Amniotic epithelial cell (primary cell): ENCODE results near the gene PELO.

ENCODE experiments used
- DNase-seq: peaks from one replicate; pipeline ENCODE4 v3.0.0-alpha.2; 2010; ENCODE audit warnings: low read depth

The PELO gene

GRCh38 chr5:52772668-52773067 is 15.0 kb upstream of the PELO start:
- DNase-seq, result no peak

GRCh38 chr5:52773342-52773741 is 14.4 kb upstream of the PELO start:
- no peak for DNase-seq

- no peak for DNase-seq
These were observed 13.7 kb upstream of the PELO start for GRCh38 chr5:52774005-52774410.

- no peak for DNase-seq
These were observed 11.6 kb upstream of the PELO start for GRCh38 chr5:52776116-52776515.

- no peak for DNase-seq
These were observed 10.5 kb upstream of the PELO start for GRCh38 chr5:52777186-52777585.

GRCh38 chr5:52778781-52779180 is 8.9 kb upstream of the PELO start:
- no peak for DNase-seq

GRCh38 chr5:52779213-52779612 is 8.5 kb upstream of the PELO start:
- no peak for DNase-seq

- DNase-seq, result peak; percentile 51
These were observed 4.3 kb upstream of the PELO start for GRCh38 chr5:52783226-52783959.

GRCh38 chr5:52784737-52785136 is 3.0 kb upstream of the PELO start:
- peak; percentile 72 for DNase-seq

GRCh38 chr5:52786391-52786790 is 1.3 kb upstream of the PELO start:
- DNase-seq, result no peak

- DNase-seq, result peak; percentile 55
These were observed 642 bp upstream of the PELO start for GRCh38 chr5:52786949-52787599.

GRCh38 chr5:52788505-52788821 is 747 bp downstream of the PELO start:
- no peak for DNase-seq

GRCh38 chr5:52789378-52789777 is 1.7 kb downstream of the PELO start:
- DNase-seq, result no peak

- no peak for DNase-seq
These were observed 2.1 kb downstream of the PELO start for GRCh38 chr5:52789851-52790250.

GRCh38 chr5:52791366-52791765 is 3.6 kb downstream of the PELO start:
- DNase-seq, result no peak

GRCh38 chr5:52794519-52794918 is 6.8 kb downstream of the PELO start:
- DNase-seq, result peak; percentile 90

GRCh38 chr5:52796031-52796430 is 8.3 kb downstream of the PELO start:
- DNase-seq, result no peak

- no peak for DNase-seq
These were observed 8.9 kb downstream of the PELO start for GRCh38 chr5:52796516-52797103.

GRCh38 chr5:52798938-52799337 is 11.2 kb downstream of the PELO start:
- no peak for DNase-seq

- DNase-seq, result peak; percentile 88
These were observed 11.8 kb downstream of the PELO start for GRCh38 chr5:52799358-52799982.

GRCh38 chr5:52799983-52800393 is 12.3 kb downstream of the PELO start:
- peak; percentile 86 for DNase-seq

- DNase-seq, result peak; percentile 73
These were observed 12.9 kb downstream of the PELO start for GRCh38 chr5:52800394-52801213.
